ENCODE results near the gene NT5C.
"Not testable (repeated sequence)": the region's sequence is repeated elsewhere in the genome, so short reads cannot be mapped to it uniquely, and the experiment has no call there.

The NT5C gene

GRCh38 chr17:75144816-75145512 lies 13.4 kb upstream of the NT5C start:
- no peak for DNase-seq (ENCODE audit: extremely low read depth in 1 of 2, low read depth in 1 of 2)

DNA sequence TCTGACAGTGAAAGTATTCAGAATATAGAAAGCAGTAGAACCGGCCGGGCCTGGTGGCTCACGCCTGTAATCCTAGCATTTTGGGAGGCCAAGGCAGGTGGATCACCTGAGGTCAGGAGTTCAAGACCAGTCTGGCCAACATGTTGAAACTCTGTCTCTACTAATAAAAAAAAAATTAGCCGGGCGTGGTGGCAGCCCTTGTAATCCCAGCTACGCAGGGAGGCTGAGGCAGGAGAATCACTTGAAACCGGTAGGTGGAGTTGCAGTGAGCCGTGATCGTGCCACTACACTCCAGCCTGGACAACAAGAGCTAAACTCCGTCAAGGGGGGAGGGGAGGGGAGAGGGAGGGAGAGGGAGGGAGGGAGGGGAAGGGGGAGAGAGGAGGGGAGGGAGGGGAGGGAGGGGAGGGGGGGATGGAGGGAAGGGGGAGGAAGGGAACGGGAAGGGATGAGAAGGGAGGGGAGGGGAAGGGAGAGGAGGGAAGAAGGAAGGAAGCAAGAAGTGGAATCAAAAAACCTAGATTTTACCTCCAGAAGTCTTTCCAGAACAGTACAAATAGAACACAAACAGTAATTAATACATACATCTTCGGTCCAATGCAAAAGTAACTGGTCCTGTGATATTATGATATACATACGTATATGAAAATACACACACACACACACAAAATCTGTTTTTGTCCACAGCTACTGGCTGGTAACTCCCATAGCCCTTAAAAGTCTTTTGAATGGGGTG lies 10.9 kb upstream of the NT5C start:
- no peak for DNase-seq (ENCODE audit: extremely low read depth in 1 of 2, low read depth in 1 of 2)

DNA sequence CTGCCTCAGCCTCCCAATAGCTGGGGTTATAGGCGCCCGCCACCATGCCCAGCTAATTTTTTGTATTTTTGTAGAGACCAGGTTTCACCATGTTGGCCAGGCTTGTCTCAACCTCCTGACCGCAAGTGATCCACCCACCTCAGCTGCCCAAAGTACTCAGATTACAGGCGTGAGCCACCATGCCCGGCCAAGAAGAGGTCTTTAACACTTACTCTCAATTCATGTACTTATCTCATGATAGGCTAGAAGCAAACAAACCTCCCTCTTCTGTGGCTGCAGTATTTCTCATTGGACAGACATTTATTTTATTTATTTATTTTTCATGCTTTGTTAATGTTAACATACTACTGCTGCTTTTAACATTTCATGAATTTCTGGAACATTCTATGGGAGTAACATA lies 7.0 kb upstream of the NT5C start:
- no peak for DNase-seq (ENCODE audit: extremely low read depth in 1 of 2, low read depth in 1 of 2)

DNA sequence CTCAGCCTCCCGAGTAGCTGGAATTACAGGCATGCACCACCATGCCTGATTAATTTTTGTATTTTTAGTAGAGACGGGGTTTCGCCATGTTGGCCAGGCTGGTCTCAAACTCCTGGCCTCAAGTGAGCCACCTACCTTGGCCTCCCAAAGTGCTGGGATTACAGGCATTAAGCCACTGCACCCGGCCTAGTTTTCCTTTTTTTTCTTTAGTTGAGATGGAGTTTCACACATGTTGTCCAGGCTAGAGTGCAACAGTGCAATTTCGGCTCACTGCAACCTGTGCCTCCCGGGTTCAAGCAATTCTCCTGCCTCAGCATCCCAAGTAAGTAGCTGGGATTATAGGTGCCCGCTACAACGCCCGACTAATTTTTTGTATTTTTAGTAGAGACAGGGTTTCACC lies 6.2 kb upstream of the NT5C start:
- DNase-seq (ENCODE audit: extremely low read depth in 1 of 2, low read depth in 1 of 2) = not testable (repeated sequence)

DNA sequence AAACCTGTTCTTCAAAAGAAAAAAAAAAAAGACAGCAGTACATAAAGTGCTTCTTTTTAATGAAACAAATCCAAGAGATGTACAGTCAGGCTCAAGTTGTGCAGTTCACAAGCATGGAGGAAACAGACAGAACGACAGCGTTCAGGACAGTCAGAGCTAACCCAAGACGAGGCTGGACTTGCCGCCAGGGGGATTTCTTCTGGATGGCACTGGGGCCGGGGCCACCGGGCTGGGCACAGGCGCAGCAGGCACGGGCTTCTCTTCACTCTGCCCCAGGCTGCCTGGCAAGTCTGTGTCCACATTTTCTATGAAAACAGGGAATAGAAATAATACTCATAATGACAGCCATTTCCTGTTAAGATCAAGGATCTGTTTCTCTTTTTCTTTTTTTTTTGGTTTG lies 4.4 kb upstream of the NT5C start:
- DNase-seq (ENCODE audit: extremely low read depth in 1 of 2, low read depth in 1 of 2) = no peak

- no peak for DNase-seq (ENCODE audit: extremely low read depth in 1 of 2, low read depth in 1 of 2)
Measured at GRCh38 chr17:75135452-75135851, 3.9 kb upstream of the NT5C start.

- DNase-seq (ENCODE audit: extremely low read depth in 1 of 2, low read depth in 1 of 2) = not testable (repeated sequence)
Measured at GRCh38 chr17:75133607-75134347, 2.2 kb upstream of the NT5C start.

DNA sequence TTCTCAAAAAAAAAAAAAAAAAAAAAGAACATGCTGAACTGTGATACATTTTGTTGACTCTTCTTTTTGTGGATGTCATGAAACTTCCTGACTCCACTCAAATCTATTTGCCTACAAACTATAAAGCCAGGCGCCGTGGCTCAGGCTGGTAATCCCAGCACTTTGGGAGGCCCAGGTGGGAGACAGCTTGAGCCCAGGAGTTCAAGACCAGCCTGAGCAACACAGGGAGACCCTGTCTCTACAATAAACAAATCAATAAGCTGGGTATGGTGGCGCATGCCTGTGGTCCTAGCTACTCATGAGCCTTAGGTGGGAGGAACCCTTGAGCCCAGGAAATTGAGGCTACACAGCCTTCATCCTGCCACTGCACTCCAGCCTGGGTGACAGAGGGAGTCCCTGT lies 1.5 kb upstream of the NT5C start:
- DNase-seq (ENCODE audit: extremely low read depth in 1 of 2, low read depth in 1 of 2) = no peak

DNA sequence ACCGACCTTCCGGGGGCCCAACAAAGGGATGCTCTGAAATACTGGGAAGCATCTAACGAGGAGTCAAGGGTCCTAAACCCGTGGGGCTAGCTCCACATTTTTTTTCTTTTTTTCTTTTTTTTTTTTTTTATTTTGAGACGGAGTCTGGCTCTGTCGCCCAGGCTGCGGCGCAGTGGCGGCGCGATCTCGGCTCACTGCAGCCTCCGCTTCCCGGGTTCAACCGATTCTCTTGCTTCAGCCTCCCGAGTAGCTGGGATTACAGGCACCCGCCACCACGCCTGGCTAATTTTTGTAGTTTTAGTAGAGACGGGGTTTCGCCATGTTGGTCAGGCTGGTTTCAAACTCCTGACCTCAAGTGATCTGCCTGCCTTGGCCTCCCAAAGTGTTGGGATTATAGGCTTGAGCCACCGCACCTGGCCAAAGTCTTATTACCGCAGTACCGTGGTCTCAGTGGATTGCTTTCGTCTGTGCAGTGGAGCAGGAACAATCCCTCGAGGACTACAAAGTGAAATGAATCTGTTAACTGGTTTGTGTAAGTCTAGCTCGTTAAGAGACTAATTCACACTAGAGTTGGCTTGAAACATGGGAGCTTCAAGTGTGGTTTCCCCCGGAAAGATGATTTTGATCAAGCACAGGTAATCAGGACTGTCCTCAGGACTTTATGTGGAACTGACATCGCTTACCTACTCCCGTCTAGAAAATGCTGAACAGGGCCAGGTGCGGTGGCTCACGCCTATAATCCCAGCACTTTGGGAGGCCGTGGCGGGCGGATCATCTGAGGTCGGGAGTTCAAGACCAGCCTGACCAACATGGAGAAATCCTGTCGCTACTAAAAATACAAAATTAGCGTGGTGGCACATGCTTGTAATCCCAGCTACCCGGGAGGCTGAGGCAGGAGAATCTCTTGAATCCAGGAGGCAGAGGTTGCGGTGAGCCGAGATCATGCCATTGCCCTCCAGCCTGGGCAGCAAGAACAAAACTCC lies 767 bp upstream of the NT5C start:
- DNase-seq (ENCODE audit: extremely low read depth in 1 of 2, low read depth in 1 of 2) = not testable (repeated sequence)

- peak in 1 of 2 donors; percentile 17 for DNase-seq (ENCODE audit: extremely low read depth in 1 of 2, low read depth in 1 of 2)
Measured at GRCh38 chr17:75130632-75131277, 787 bp downstream of the NT5C start.

- DNase-seq (ENCODE audit: extremely low read depth in 1 of 2, low read depth in 1 of 2) = no peak
Measured at GRCh38 chr17:75130059-75130631, 1.4 kb downstream of the NT5C start.

- DNase-seq (ENCODE audit: extremely low read depth in 1 of 2, low read depth in 1 of 2) = no peak
Measured at GRCh38 chr17:75129576-75129975, 2.0 kb downstream of the NT5C start.

DNA sequence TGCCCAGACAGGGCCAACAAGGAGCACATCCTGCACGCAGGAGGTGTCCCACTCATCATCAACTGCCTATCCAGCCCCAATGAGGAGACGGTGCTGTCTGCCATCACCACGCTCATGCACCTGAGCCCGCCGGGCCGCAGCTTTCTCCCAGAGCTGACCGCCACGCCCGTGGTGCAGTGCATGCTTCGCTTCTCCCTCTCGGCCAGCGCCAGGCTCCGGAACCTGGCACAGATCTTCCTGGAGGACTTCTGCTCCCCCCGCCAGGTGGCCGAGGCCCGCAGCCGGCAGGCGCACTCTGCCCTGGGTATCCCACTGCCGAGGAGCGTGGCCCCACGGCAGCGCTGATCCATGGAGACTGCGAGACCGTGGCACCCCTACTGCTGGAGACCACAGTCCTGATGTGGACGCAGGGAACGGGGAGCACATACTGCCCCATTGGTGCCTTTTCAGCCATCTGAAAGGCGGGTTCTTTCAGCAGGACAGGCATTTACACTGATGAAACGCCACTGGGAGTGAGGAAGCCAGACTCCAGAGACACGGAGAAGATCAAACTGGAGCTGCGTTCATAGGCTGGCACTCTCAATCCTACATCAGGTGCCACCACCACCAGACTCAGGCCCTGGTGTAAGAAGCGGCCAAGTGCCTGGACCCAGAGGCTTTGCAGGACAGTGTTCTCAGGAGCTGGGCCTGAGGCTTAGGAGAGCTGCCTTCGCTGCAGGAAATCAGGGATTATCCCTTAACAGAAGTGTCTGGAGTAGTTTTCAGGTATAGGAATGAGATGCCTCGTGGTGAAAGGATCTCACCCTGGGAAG lies 2.6 kb downstream of the NT5C start:
- DNase-seq (ENCODE audit: extremely low read depth in 1 of 2, low read depth in 1 of 2) = no peak

- not testable (repeated sequence) for DNase-seq (ENCODE audit: extremely low read depth in 1 of 2, low read depth in 1 of 2)
Measured at GRCh38 chr17:75127936-75128335, 3.6 kb downstream of the NT5C start.

GRCh38 chr17:75126954-75127353 lies 4.6 kb downstream of the NT5C start:
- no peak for DNase-seq (ENCODE audit: extremely low read depth in 1 of 2, low read depth in 1 of 2)

GRCh38 chr17:75125984-75126383 lies 5.6 kb downstream of the NT5C start:
- DNase-seq (ENCODE audit: extremely low read depth in 1 of 2, low read depth in 1 of 2) = no peak

DNA sequence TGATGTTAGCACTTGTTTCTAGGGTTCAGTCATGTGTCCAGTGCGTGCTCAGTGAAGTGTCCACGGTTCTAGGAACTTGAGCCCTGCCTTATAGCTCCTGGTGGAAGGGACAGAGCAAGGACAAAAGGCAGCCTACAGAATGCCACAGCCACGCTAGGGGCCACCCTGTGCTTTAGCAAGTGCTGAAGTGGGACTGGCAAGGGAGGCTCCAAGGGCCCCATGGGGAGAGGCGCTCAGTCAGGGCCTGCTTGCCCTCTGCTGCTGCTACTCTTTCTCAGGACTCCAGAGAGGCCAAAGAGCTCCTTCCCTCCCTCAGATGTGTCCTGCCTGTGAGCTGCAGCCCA lies 6.8 kb downstream of the NT5C start:
- no peak for DNase-seq (ENCODE audit: extremely low read depth in 1 of 2, low read depth in 1 of 2)

GRCh38 chr17:75124041-75124818 lies 7.3 kb downstream of the NT5C start:
- peak in 1 of 2 donors; percentile 33 for DNase-seq (ENCODE audit: extremely low read depth in 1 of 2, low read depth in 1 of 2)

Measured in activated CD8-positive, alpha-beta memory T cell treated with anti-CD3 and anti-CD28 coated beads for 1 hour (primary cell).